Prostate gland (tissue), 2 donors: ENCODE results near the gene B3GNT5. TPM values are rescaled to one million over a fixed set of nuclear protein-coding genes. Genes with fewer than 3 reads are reported as not detected.
"Not testable (repeated sequence)": the region's sequence is repeated elsewhere in the genome, so short reads cannot be mapped to it uniquely, and the experiment has no call there.

Experiments
- DNase-seq: peaks from one replicate; pipeline ENCODE4 v3.0.0-alpha.2; 2019; ENCODE audit warnings: low spot score
- H3K27ac ChIP-seq, 2 donors: fragments of 200-600 bp; sonication (generic); 2 replicates each; pipeline ENCODE4 v1.5.1; 2017 to 2019
- H3K27me3 ChIP-seq: fragments of 200-600 bp; sonication (generic); replicated peaks from 2 replicates; pipeline ENCODE4 v1.5.1; 2019; ENCODE audit not compliant: insufficient read depth
- H3K36me3 ChIP-seq, 2 donors: fragments of 200-600 bp; sonication (generic); 1 replicate in 1 of 2; 2 replicates in 1 of 2; pipeline versions ENCODE4 v1.5.1 to v1.8.1; 2017 to 2019
- H3K4me1 ChIP-seq: fragments of 200-600 bp; sonication (generic); replicated peaks from 2 replicates; pipeline ENCODE4 v1.5.1; 2019
- H3K4me3 ChIP-seq, 2 donors: fragments of 200-600 bp; sonication (generic); 2 replicates each; pipeline ENCODE4 v1.5.1; 2017 to 2019
- H3K9me3 ChIP-seq: fragments of 200-600 bp; sonication (generic); 2 replicates; pipeline ENCODE4 v1.5.1; 2017
- POLR2A ChIP-seq: fragments of 450-650 bp; IDR thresholded peaks from one replicate; pipeline ENCODE4 v1.6.1; 2016; ENCODE audit warnings: antibody characterized with exemption, mild to moderate bottlenecking
- POLR2AphosphoS5 ChIP-seq: sonication (generic); formaldehyde crosslinking; IDR thresholded peaks from one replicate; pipeline ENCODE4 v1.6.1; 2017; ENCODE audit warnings: antibody characterized with exemption
- WGBS: methylation state at CpG from one replicate; pipeline ENCODE4 v1.1.5; 2018; 5-methylcytosine and 5-hydroxymethylcytosine counted together
- intact Hi-C: fragments of 100-400 bp; cut with DNase I; formaldehyde crosslinking; loops from one replicate; pipeline ENCODE4 v1.14.2; 2022
- total RNA-seq, 2 donors: library from RNA; depleted of rRNA; stranded (reverse); fragments of >200 nt; gene quantifications; one replicate each; pipeline ENCODE4 v1.1.0, GENCODE V29; 2016
- TF ChIP-seq, protein P1 (sequence below), 4 experiments: fragments of 200-600 bp in 2 of 4; fragments of 450-650 bp in 2 of 4; sonication (generic) in 2 of 4; IDR thresholded peaks; 1 replicate in 3 of 4; 2 replicates in 1 of 4; pipeline ENCODE4 v1.5.1; 2016 to 2019; ENCODE audit warnings: antibody characterized with exemption in 4 of 4, mild to moderate bottlenecking in 2 of 4, moderate library complexity in 2 of 4

B3GNT5 gene
- total RNA-seq, 2 donors from 2014 or later: 5.9 to 7.2 TPM

DNA sequence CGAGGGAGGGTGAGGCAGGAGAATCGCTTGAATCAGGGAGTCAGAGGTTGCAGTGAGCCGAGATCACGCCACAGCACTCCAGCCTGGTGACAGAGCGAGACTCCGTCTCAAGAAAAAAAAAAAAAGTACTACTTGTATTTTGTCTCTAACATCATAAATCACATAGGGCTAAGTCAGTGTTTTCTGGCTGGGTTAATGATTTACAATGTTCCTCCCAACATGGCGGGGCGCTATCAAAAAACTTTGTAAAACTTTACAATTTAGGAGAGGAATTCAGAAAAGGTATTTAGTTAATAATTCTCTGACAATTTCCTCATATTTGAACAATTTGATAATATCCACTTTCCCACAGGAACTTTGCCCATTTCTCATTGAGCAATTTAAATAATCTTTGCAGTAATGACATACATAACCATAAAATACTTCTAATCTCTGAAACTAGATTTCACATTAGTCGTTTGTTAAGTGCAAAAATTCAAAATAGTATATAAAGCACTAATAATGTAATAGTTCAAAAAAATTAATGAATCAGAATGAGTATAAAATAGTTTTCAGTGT is 26.6 kb upstream of the B3GNT5 start:
- H3K9me3 ChIP-seq: no peaks in the 10 kb centered on the region
- no peak for DNase-seq
- TF ChIP-seq POLR2A (no peak), POLR2AphosphoS5 (no peak)
- TF ChIP-seq, protein P1, sequence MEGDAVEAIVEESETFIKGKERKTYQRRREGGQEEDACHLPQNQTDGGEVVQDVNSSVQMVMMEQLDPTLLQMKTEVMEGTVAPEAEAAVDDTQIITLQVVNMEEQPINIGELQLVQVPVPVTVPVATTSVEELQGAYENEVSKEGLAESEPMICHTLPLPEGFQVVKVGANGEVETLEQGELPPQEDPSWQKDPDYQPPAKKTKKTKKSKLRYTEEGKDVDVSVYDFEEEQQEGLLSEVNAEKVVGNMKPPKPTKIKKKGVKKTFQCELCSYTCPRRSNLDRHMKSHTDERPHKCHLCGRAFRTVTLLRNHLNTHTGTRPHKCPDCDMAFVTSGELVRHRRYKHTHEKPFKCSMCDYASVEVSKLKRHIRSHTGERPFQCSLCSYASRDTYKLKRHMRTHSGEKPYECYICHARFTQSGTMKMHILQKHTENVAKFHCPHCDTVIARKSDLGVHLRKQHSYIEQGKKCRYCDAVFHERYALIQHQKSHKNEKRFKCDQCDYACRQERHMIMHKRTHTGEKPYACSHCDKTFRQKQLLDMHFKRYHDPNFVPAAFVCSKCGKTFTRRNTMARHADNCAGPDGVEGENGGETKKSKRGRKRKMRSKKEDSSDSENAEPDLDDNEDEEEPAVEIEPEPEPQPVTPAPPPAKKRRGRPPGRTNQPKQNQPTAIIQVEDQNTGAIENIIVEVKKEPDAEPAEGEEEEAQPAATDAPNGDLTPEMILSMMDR (IDR thresholded peaks at IDR 0.05): no peak
- no peaks in the 10 kb centered on the region for H3K36me3 ChIP-seq
- no peaks in the 10 kb centered on the region for H3K27me3 ChIP-seq
- no peaks in the 10 kb centered on the region for H3K4me1 ChIP-seq
- no peak overlapping the region for H3K4me3 ChIP-seq
- H3K27ac ChIP-seq: no peak overlapping the region
- WGBS: 79% methylated on average over 9 of the region's 9 CpGs
- intact Hi-C loops: no loop called here

DNA sequence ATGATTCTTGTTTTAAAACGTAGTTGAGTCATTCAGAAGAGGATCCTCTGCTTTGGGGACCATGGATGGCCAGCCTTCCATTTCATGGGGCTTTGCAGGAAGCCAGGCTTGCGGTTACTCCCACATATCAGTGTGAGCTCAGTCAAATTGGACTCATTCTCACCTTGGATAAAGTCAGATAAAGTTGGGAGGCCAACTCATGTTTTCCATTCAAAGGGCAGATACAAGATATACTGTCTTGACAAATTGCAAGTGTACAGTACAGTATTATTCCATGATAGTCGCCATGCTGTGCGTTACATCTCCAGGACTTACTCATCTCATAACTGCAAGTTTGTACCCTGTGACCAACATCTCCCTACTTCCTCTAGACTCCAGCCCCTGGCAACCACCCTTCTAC is 25.5 kb upstream of the B3GNT5 start:
- Histone ChIP-seq H3K4me1 (no peaks in the 10 kb centered on the region), H3K9me3 (no peaks in the 10 kb centered on the region), H3K27ac (no peak overlapping the region), H3K4me3 (no peak overlapping the region), H3K27me3 (no peaks in the 10 kb centered on the region), H3K36me3 (no peaks in the 10 kb centered on the region)
- TF ChIP-seq POLR2AphosphoS5: no peak
- no peak for TF ChIP-seq POLR2A
- TF ChIP-seq, protein P1 (IDR thresholded peaks at IDR 0.05): no peak
- intact Hi-C loops: no loop called here
- 93% methylated on average over 4 of the region's 4 CpGs for WGBS
- DNase-seq: no peak

DNA sequence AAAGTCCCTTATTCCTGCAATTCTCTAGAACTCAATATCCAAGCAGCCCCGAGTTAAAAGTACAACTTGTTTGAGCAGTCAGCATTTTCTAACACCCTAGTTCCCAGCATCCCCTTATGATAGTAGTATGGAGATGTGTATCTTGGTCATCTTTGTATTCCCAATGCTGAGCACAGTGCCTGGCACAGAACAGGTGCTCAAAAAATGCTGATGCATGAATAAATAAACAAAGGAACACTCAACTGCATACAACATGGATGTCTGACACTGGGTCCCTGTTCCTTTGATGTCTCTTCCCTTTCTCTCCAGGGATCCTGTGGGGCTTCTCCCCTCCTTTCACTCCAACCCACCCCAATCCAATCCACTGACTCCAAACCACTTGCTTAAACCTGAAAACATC is 23.9 kb upstream of the B3GNT5 start:
- Histone ChIP-seq H3K27ac (no peak overlapping the region), H3K27me3 (no peaks in the 10 kb centered on the region), H3K9me3 (no peaks in the 10 kb centered on the region), H3K36me3 (no peaks in the 10 kb centered on the region), H3K4me1 (no peaks in the 10 kb centered on the region), H3K4me3 (no peak overlapping the region)
- TF ChIP-seq POLR2A (no peak), POLR2AphosphoS5 (no peak)
- TF ChIP-seq, protein P1 (IDR thresholded peaks at IDR 0.05): no peak
- DNase-seq: no peak
- intact Hi-C loops: no loop called here
- 72% methylated on average over 1 of the region's 1 CpG for WGBS

DNA sequence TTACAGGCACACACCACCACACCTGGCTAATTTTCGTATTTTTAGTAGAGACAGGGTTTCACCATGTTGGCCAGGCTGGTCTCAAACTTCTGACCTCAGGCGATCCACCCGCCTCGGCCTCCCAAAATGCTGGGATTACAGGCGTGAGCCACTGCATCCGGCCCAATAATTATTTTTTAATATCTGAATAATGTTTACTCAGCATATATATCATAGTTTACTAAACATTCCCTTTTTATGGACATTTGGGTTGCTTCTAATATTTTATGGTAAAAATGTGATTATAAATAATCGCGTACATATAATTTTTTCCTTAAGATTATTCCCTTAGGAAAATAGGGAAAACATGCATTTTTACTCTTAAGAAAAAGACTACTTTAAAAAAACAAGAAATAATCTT is 22.8 kb upstream of the B3GNT5 start:
- DNase-seq, H3K36me3 ChIP-seq, H3K27ac ChIP-seq, H3K27me3 ChIP-seq, H3K9me3 ChIP-seq, intact Hi-C loops, H3K4me1 ChIP-seq, H3K4me3 ChIP-seq: not testable (repeated sequence)
- 89% methylated on average over 8 of the region's 8 CpGs for WGBS

DNA sequence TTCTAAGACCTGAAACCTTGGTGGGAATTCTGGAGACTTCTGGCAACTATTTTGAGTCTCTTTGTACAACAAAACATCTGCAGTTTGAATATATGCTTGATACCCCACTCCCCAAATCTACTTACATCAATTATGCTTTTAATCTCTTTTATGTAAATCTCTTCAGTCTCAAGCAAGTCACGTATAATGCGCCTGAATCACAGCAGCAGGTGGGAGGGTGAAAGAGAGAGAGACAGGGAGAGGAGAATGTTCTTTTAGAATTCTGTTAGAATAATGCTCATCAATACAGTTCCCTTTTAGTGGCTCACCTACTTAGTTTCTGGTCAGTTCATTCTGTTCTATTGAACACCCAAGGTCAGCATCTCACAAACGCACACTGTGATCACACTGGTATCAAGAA is 22.2 kb upstream of the B3GNT5 start:
- Histone ChIP-seq H3K9me3 (no peaks in the 10 kb centered on the region), H3K27me3 (no peaks in the 10 kb centered on the region), H3K36me3 (no peaks in the 10 kb centered on the region), H3K27ac (no peak overlapping the region), H3K4me1 (no peaks in the 10 kb centered on the region), H3K4me3 (no peak overlapping the region)
- no peak for DNase-seq
- intact Hi-C loops: no loop called here
- TF ChIP-seq POLR2A (no peak), POLR2AphosphoS5 (no peak)
- TF ChIP-seq, protein P1 (IDR thresholded peaks at IDR 0.05): no peak
- WGBS: 94% methylated on average over 3 of the region's 3 CpGs
